Skin epidermis (tissue), 12 donors: Measurements from ENCODE around the gene DIP2C.
"Not testable (repeated sequence)": the region's sequence is repeated elsewhere in the genome, so short reads cannot be mapped to it uniquely, and the experiment has no call there.

ENCODE experiments used
- H3K27ac ChIP-seq, 21 experiments: fragments of 200-600 bp; sonication (generic) in 11 of 21; one replicate each; pipeline ENCODE4 v1.5.0; 2020; ENCODE audit warnings: mild to moderate bottlenecking in 3 of 21, inconsistent platforms in 2 of 21, moderate library complexity in 2 of 21
- H3K4me3 ChIP-seq, 7 experiments: fragments of 200-600 bp; sonication (generic) in 2 of 7; one replicate each; pipeline ENCODE4 v1.5.0; 2020; ENCODE audit warnings: inconsistent platforms in 2 of 7, mild to moderate bottlenecking in 2 of 7, moderate library complexity in 1 of 7

DIP2C gene

GRCh38 chr10:633279-634245 lies 55.9 kb downstream of the DIP2C start:
- Histone ChIP-seq H3K4me3 (no peak overlapping the region), H3K27ac (no peak overlapping the region)

- not testable (repeated sequence) for H3K27ac ChIP-seq, H3K4me3 ChIP-seq
Measured at GRCh38 chr10:632807-633177, 56.7 kb downstream of the DIP2C start.

- H3K27ac ChIP-seq, H3K4me3 ChIP-seq: not testable (repeated sequence)
Measured at GRCh38 chr10:632155-632806, 57.2 kb downstream of the DIP2C start.

GRCh38 chr10:631266-631665 lies 58.2 kb downstream of the DIP2C start:
- no peak overlapping the region for H3K27ac ChIP-seq
- no peak overlapping the region for H3K4me3 ChIP-seq

- H3K27ac ChIP-seq: no peak overlapping the region
Measured at GRCh38 chr10:630581-631073, 58.8 kb downstream of the DIP2C start.

GRCh38 chr10:629186-629998 lies 60.1 kb downstream of the DIP2C start:
- Histone ChIP-seq H3K27ac (peak overlapping the region in 1 of 21 experiments; percentile 37), H3K4me3 (no peak overlapping the region)

More at GRCh38 chr10:630581-631073, 58.8 kb downstream of the DIP2C start:
- H3K4me3 ChIP-seq: no peak overlapping the region

GRCh38 chr10:628386-629045 lies 61.0 kb downstream of the DIP2C start:
- Histone ChIP-seq H3K4me3 (no peak overlapping the region), H3K27ac (peak overlapping the region in 2 of 21 experiments; percentile 27 to 37)

GRCh38 chr10:627032-627992 lies 62.2 kb downstream of the DIP2C start:
- Histone ChIP-seq H3K4me3 (no peak overlapping the region), H3K27ac (peak overlapping the region in 2 of 21 experiments; percentile 72 to 82)

GRCh38 chr10:625751-626711 lies 63.4 kb downstream of the DIP2C start:
- peak overlapping the region in 16 of 21 experiments; percentile 8 to 82 (median 64) for H3K27ac ChIP-seq
- H3K4me3 ChIP-seq: no peak overlapping the region

- H3K27ac ChIP-seq: peak overlapping the region in 16 of 21 experiments; percentile 8 to 82 (median 64)
- no peak overlapping the region for H3K4me3 ChIP-seq
Measured at GRCh38 chr10:625333-625696, 64.2 kb downstream of the DIP2C start.

- peak overlapping the region in 15 of 21 experiments; percentile 9 to 83 (median 69) for H3K27ac ChIP-seq
- H3K4me3 ChIP-seq: no peak overlapping the region
Measured at GRCh38 chr10:624605-625332, 64.7 kb downstream of the DIP2C start.

- peak overlapping the region in 9 of 21 experiments; percentile 16 to 83 (median 77) for H3K27ac ChIP-seq
- H3K4me3 ChIP-seq: no peak overlapping the region
Measured at GRCh38 chr10:624312-624604, 65.2 kb downstream of the DIP2C start.

GRCh38 chr10:623477-624311 lies 65.8 kb downstream of the DIP2C start:
- H3K27ac ChIP-seq: peak overlapping the region in 9 of 21 experiments; percentile 16 to 83 (median 77)
- H3K4me3 ChIP-seq: no peak overlapping the region

- Histone ChIP-seq H3K4me3 (no peak overlapping the region), H3K27ac (peak overlapping the region in 1 of 21 experiments; percentile 83)
Measured at GRCh38 chr10:623014-623413, 66.5 kb downstream of the DIP2C start.

- H3K27ac ChIP-seq: no peak overlapping the region
- no peak overlapping the region for H3K4me3 ChIP-seq
Measured at GRCh38 chr10:621981-622740, 67.3 kb downstream of the DIP2C start.
